K562 (cell line): Measurements from ENCODE around the gene CENPC. TPM values are rescaled to one million over a fixed set of nuclear protein-coding genes. Genes with fewer than 3 reads are reported as not detected.

Experiments
- ATAC-seq: fragments of 200-7000 bp; cut with Tn5 transposase; 3 replicates; pipeline ENCODE4 v1.9.1; 2020; ENCODE audit warnings: moderate library complexity
- BruUV-seq: library from RNA; stranded (reverse); fragments of 400-500 nt; replicated peaks from 2 replicates; lab custom pipeline; 2021; lab: Mats Ljungman, UMichigan
- CTCF ChIA-PET: fragments of 300-600 bp; formaldehyde crosslinking; extraction: SDS; loops from one replicate; lab custom pipeline; 2021; ENCODE audit warnings: low intra/inter-chr PET ratio; lab: Yijun Ruan, JAX
- POLR2A ChIA-PET: fragments of 300-600, 350-650 bp; sonication (Branson Sonifier 250); formaldehyde crosslinking; extraction: SDS; loops from one replicate; lab custom pipeline; 2021; ENCODE audit warnings: antibody characterized with exemption, inconsistent platforms; lab: Yijun Ruan, JAX
- DNase-seq, 4 experiments: peaks; one replicate each; pipeline versions ENCODE4 v3.0.0 to v3.0.0-alpha.2; 2011 to 2018; ENCODE audit warnings: low spot score in 3 of 4, mixed read lengths in 3 of 4; ENCODE audit errors: extremely low read depth in 1 of 4
- FAIRE-seq: peaks from 2 replicates; lab custom pipeline; 2011; peaks lifted over from hg19 to GRCh38; lab: Jason Lieb, UNC
- H2AFZ ChIP-seq: 2 replicates; pipeline ENCODE4 v1.6.0; 2011; ENCODE audit warnings: low read depth, low read length, control low read depth, inconsistent platforms
- H3K27ac ChIP-seq: fragments of 200-600 bp; 3 replicates; pipeline ENCODE4 v1.8.0; 2011; ENCODE audit warnings: low read depth, mild to moderate bottlenecking, control low read depth, inconsistent platforms, low read length, moderate library complexity, mixed read lengths; ENCODE audit errors: extremely low read depth
- H3K27me3 ChIP-seq, 2 experiments: fragments of 300-600 bp in 1 of 2; 2 replicates in 1 of 2; 3 replicates in 1 of 2; pipeline versions ENCODE4 v1.6.0 to v1.8.0; 2011; ENCODE audit warnings: inconsistent platforms in 2 of 2, low read length in 2 of 2, mild to moderate bottlenecking in 1 of 2, mixed read lengths in 1 of 2, moderate library complexity in 1 of 2; ENCODE audit not compliant: control insufficient read depth in 2 of 2, insufficient read depth in 2 of 2
- H3K36me3 ChIP-seq: fragments of 300-600 bp; 3 replicates; pipeline ENCODE4 v1.8.0; 2011; ENCODE audit warnings: mild to moderate bottlenecking, low read length, inconsistent platforms; ENCODE audit not compliant: control insufficient read depth, insufficient read depth
- H3K4me1 ChIP-seq, 2 experiments: fragments of 200-600 bp in 1 of 2; replicated peaks in 1 of 2; 2 replicates in 1 of 2; 3 replicates in 1 of 2; pipeline versions ENCODE4 v1.5.1 to v1.8.0; 2011; ENCODE audit warnings: inconsistent platforms in 2 of 2, low read length in 2 of 2, mild to moderate bottlenecking in 1 of 2, mixed read lengths in 1 of 2, moderate library complexity in 1 of 2; ENCODE audit not compliant: control insufficient read depth in 2 of 2, insufficient read depth in 2 of 2
- H3K4me2 ChIP-seq: 2 replicates; pipeline ENCODE4 v1.6.1; 2011; ENCODE audit warnings: low read length, control low read depth, inconsistent platforms, mixed read lengths; ENCODE audit not compliant: insufficient read depth
- H3K4me3 ChIP-seq: fragments of 200-600 bp; sonication (generic), shearing (Covaris generic); 2 replicates; pipeline ENCODE4 v1.5.1; 2016; ENCODE audit warnings: control low read depth, inconsistent platforms
- H3K79me2 ChIP-seq: fragments of 200-600 bp; 3 replicates; pipeline ENCODE4 v1.8.0; 2011; ENCODE audit warnings: low read length, inconsistent platforms; ENCODE audit not compliant: control insufficient read depth, insufficient read depth
- H3K9ac ChIP-seq, 2 experiments: 2 replicates each; pipeline versions ENCODE4 v1.6.0 to v1.6.1; 2011; ENCODE audit warnings: low read depth in 2 of 2, low read length in 2 of 2, control low read depth in 1 of 2, inconsistent platforms in 1 of 2, mild to moderate bottlenecking in 1 of 2, mixed read lengths in 1 of 2; ENCODE audit not compliant: insufficient read depth in 1 of 2
- H3K9me1 ChIP-seq: one replicate; pipeline ENCODE4 v1.6.0; 2011; ENCODE audit warnings: inconsistent platforms, mild to moderate bottlenecking, low read length, moderate library complexity; ENCODE audit not compliant: control insufficient read depth, insufficient read depth
- H3K9me3 ChIP-seq: replicated peaks from 2 replicates; pipeline ENCODE4 v1.5.1; 2011; ENCODE audit warnings: low read depth, low read length, inconsistent platforms; ENCODE audit not compliant: control insufficient read depth, insufficient read depth
- H4K20me1 ChIP-seq: replicated peaks from 2 replicates; pipeline ENCODE4 v1.6.1; 2011; ENCODE audit warnings: low read length, inconsistent platforms, mixed read lengths; ENCODE audit not compliant: control insufficient read depth, insufficient read depth
- ESRRB ChIP-seq: fragments of 250-450 bp; sonication (Bioruptor Pico); IDR thresholded peaks from 2 replicates; pipeline ENCODE4 v1.5.0; 2020; ENCODE audit warnings: mild to moderate bottlenecking, moderate library complexity, borderline replicate concordance
- MBD2 ChIP-seq: sonication (generic); IDR thresholded peaks from 2 replicates; pipeline ENCODE4 v1.6.1; 2016; ENCODE audit warnings: low read depth, borderline replicate concordance
- MCM5 ChIP-seq: fragments of 450-650 bp; IDR thresholded peaks from 2 replicates; pipeline ENCODE4 v1.6.1; 2016; ENCODE audit warnings: low read depth
- MXI1 ChIP-seq: IDR thresholded peaks from 2 replicates; pipeline ENCODE4 v1.6.1; 2011; ENCODE audit warnings: low read depth, mild to moderate bottlenecking, improper control_type of control experiment, low read length
- NCOA2 ChIP-seq, 2 experiments: fragments of 450-650 bp; IDR thresholded peaks; 2 replicates each; pipeline ENCODE4 v1.6.1; 2018; ENCODE audit warnings: mild to moderate bottlenecking in 2 of 2, moderate library complexity in 1 of 2; ENCODE audit not compliant: partially characterized antibody in 2 of 2
- NFE2 ChIP-seq: IDR thresholded peaks from 2 replicates; pipeline ENCODE4 v1.6.1; 2014; ENCODE audit warnings: antibody characterized with exemption, low read depth
- TAF7 ChIP-seq: fragments of 450-650 bp; IDR thresholded peaks from 2 replicates; pipeline ENCODE4 v1.6.1; 2016; ENCODE audit warnings: missing genetic modification characterization, missing compliant biosample characterization
- ZNF143 ChIP-seq: sonication (generic); formaldehyde crosslinking; IDR thresholded peaks from 2 replicates; pipeline ENCODE4 v1.9.0; 2022; ENCODE audit warnings: mild to moderate bottlenecking, missing genetic modification reagents
- ZNF165 ChIP-seq: fragments of 250-450 bp; sonication (Bioruptor Pico); IDR thresholded peaks from 2 replicates; pipeline ENCODE4 v1.4.0; 2020; ENCODE audit warnings: borderline replicate concordance
- ZNF444 ChIP-seq: fragments of 250-450 bp; sonication (Bioruptor Pico); IDR thresholded peaks from 2 replicates; pipeline ENCODE4 v1.4.0; 2020; ENCODE audit warnings: mild to moderate bottlenecking, moderate library complexity
- WGBS: fragments of 100-300 bp; shearing (Covaris generic); methylation state at CpG from one replicate; pipeline ENCODE4 v1.1.6; 2016; ENCODE audit warnings: low coverage, mixed read lengths; ENCODE audit not compliant: insufficient coverage; ENCODE audit errors: missing lambda C conversion rate; 5-methylcytosine and 5-hydroxymethylcytosine counted together
- in situ Hi-C: fragments of 300-500 bp; cut with MboI; formaldehyde crosslinking; loops from 4 replicates; pipeline ENCODE4 v1.15.0; 2018; ENCODE audit warnings: inconsistent platforms, mixed read lengths
- intact Hi-C: fragments of 100-400 bp; cut with micrococcal nuclease; formaldehyde crosslinking; loops from 2 replicates; pipeline ENCODE4 v1.14.2; 2022
- polyA plus RNA-seq, 8 experiments: library from polyadenylated mRNA; depleted of rRNA in 4 of 8; stranded (reverse) in 5 of 8; unstranded in 3 of 8; fragments of >200 nt; fragmentation: Nextera tagmentation in 2 of 8; fragmentation: Illumina TruSeq in 1 of 8; extraction: Ambion mirVana in 2 of 8; extraction: Trizol in 1 of 8; gene quantifications; 2 replicates each; pipeline versions ENCODE4 v1.2.1 to v1.2.3, GENCODE V29; 2011 to 2014; ENCODE audit warnings: inconsistent platforms in 1 of 8, missing spikeins in 1 of 8
- total RNA-seq, 7 experiments: library from RNA; depleted of rRNA in 6 of 7; stranded (reverse); fragments of >200 nt in 6 of 7; fragmentation: Illumina TruSeq in 2 of 7; extraction: Trizol in 2 of 7; gene quantifications; 2 replicates each; pipeline versions ENCODE4 v1.2.1 to v1.2.3, GENCODE V29; 2011 to 2021; ENCODE audit warnings: low replicate concordance in 1 of 7
- TF ChIP-seq, protein P1 (sequence below): sonication (generic); formaldehyde crosslinking; IDR thresholded peaks from 2 replicates; pipeline ENCODE4 v1.8.1; 2023; ENCODE audit warnings: mild to moderate bottlenecking, missing genetic modification reagents
- TF ChIP-seq, protein P2 (sequence below): IDR thresholded peaks from 3 replicates; pipeline ENCODE4 v1.6.1; 2011; ENCODE audit warnings: borderline replicate concordance, mild to moderate bottlenecking; ENCODE audit not compliant: insufficient read length, insufficient read depth

The CENPC gene
- total and polyA plus RNA-seq, 9 of the 15 experiments (the other 6 are each of a cell fraction or from before 2014, with no cell fraction given) = 18.1 to 48.5 (median 30.8) TPM

DNA sequence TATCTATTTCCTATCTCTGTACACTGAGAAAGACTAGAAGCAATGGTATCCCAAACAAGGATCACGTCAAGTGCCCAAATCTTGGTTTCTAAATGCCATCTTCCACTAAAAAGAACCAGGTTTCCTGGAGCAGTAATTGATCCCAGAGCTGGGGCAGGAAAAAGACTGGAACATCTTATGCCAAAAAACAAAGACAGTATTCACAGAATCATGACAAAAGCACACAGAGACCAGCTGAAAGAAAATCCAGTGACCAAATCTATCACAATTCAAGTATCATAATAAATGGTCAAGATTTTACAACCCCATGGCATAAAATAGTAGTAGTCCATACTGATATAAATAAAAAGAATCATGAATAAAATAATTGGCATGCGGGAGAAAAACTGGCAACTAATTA is 44.9 kb downstream of the CENPC start:
- no peaks in the 10 kb centered on the region for H3K9me1 ChIP-seq
- H4K20me1 ChIP-seq = no peaks in the 10 kb centered on the region
- no peak overlapping the region for H2AFZ ChIP-seq
- no peaks in the 10 kb centered on the region for H3K27me3 ChIP-seq
- POLR2A ChIA-PET = no interaction called here
- H3K27ac ChIP-seq = no peak overlapping the region
- TF ChIP-seq TAF7 (tag) (no peak), ESRRB (CRISPR knock-in tag) (no peak), ZNF143 (CRISPR knock-in tag) (no peak), ZNF444 (CRISPR knock-in tag) (no peak), NCOA2 (IDR thresholded peaks at IDR 0.05; ENCODE audit: partially characterized antibody in 2 of 2) (no peak), NFE2 (no peak), MCM5 (no peak), ZNF165 (CRISPR knock-in tag) (no peak), MBD2 (no peak), MXI1 (no peak)
- TF ChIP-seq, protein P1, sequence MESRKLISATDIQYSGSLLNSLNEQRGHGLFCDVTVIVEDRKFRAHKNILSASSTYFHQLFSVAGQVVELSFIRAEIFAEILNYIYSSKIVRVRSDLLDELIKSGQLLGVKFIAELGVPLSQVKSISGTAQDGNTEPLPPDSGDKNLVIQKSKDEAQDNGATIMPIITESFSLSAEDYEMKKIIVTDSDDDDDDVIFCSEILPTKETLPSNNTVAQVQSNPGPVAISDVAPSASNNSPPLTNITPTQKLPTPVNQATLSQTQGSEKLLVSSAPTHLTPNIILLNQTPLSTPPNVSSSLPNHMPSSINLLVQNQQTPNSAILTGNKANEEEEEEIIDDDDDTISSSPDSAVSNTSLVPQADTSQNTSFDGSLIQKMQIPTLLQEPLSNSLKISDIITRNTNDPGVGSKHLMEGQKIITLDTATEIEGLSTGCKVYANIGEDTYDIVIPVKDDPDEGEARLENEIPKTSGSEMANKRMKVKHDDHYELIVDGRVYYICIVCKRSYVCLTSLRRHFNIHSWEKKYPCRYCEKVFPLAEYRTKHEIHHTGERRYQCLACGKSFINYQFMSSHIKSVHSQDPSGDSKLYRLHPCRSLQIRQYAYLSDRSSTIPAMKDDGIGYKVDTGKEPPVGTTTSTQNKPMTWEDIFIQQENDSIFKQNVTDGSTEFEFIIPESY (CRISPR knock-in tag) = no peak
- TF ChIP-seq, protein P2, sequence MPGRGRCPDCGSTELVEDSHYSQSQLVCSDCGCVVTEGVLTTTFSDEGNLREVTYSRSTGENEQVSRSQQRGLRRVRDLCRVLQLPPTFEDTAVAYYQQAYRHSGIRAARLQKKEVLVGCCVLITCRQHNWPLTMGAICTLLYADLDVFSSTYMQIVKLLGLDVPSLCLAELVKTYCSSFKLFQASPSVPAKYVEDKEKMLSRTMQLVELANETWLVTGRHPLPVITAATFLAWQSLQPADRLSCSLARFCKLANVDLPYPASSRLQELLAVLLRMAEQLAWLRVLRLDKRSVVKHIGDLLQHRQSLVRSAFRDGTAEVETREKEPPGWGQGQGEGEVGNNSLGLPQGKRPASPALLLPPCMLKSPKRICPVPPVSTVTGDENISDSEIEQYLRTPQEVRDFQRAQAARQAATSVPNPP = no peak
- TF ChIP-seq, all 486 proteins: peak for 0
- in situ Hi-C loops (no loop called here), intact Hi-C loops (no loop called here)
- BruUV-seq = no TSS peak
- ATAC-seq (no peak), FAIRE-seq (no peak), DNase-seq (no peak)
- Histone ChIP-seq H3K4me2 (no peak overlapping the region), H3K4me3 (no peak overlapping the region), H3K4me1 (no peaks in the 10 kb centered on the region), H3K9me3 (no peaks in the 10 kb centered on the region), H3K79me2 (peaks cover 25% of the 10 kb centered on the region), H3K36me3 (peaks cover 69% of the 10 kb centered on the region), H3K9ac (no peak overlapping the region)
- WGBS = 97% methylated on average over 2 of the region's 2 CpGs
- CTCF ChIA-PET = no interaction called here
